HG03097 (cell line): ENCODE results near the gene WBP1.
"Not testable (repeated sequence)": the region's sequence is repeated elsewhere in the genome, so short reads cannot be mapped to it uniquely, and the experiment has no call there.

ENCODE experiments used
- ATAC-seq: cut with Tn5 transposase; IDR thresholded peaks from one replicate; pipeline ENCODE4 v1.9.1; 2021; ENCODE audit not compliant: unreplicated experiment, low FRiP score

Gene WBP1

DNA sequence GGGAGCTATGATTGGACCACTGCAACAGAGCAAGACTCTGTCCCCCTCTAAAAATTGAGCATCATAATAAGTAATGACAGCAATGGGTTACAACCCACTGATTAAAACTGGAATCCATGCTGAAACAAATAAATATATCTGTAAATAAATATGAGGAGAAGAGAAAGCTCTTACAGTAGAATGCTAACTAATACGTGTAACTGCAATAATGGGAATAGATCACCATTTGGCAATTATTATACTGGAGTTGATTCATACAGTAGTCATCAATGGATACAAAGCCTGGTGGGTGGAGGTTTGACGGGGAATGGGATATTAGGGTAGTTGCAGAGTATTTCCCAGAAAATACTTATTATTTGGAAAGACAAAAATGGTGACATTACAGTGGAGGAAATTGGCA lies 9.5 kb upstream of the WBP1 start:
- ATAC-seq: no peak

DNA sequence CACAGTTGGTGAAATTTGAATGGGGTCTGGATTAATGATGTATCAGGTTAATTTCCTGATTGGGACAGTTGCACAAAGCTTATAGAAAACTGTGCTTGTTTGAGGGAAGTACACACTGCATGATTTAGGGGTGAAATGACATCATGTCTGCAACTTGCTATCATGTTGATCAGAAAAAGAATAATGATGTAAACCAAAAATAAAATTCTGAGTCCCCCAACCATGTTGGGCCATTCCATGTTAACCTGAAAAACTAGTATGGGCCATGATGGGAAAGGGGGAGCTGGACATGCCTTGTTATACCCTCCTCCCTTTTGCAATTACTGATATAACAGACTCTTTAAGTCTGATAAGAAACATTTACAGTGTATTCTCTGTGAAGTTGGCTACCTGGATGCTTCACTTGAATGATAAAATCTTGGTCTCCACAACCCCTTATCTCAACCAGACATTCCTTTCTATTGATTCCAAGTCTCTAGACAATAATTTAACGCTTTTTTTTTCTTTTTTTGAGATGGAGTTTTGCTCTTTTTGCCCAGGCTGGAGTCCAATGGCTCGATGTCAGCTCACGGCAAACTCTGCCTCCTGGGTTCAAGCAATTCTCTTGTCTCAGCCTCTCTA lies 7.6 kb upstream of the WBP1 start:
- no peak for ATAC-seq

DNA sequence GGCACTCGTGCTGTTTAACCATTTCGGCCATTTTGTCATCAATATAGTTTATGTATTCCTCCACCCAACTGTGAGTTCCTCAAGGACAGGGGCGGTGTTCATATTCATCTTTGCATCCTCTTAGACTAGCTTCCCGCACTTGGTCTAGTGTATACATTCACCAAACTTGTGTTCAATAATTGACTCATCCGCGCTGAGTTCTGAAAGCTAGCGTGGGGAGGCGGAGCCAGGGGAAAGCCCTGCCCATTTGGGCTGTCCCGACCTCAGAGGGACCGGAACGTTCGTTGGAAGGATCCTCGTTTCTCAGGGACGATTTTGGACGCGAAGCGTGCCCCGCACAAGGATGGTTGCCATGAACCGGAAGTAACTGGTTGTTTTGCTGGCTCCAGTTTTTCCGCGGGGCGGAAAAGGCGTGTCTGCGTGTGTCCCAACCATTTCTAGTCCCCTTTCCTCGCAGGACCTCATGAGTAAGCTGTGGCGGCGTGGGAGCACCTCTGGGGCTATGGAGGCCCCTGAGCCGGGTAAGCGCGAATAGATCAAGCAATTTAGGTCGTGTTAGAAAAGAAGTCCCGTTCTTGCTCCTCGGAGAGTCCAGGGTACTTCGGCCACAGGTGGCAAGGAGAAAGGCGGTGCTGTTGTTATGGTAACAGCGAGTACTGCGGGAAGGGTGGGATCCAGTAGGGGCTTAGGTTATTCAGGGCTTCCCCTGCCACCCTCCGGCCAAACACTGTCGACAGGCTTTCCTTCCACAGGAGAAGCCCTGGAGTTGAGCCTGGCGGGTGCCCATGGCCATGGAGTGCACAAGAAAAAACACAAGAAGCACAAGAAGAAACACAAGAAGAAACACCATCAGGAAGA lies 3.4 kb upstream of the WBP1 start, which contains the start of gene INO80B:
INO80B (plus strand) TSS at position 434 of the 858 bp plus-strand sequence; CDS start at position 464, 30 bp downstream.
- peak; percentile 49 for ATAC-seq

DNA sequence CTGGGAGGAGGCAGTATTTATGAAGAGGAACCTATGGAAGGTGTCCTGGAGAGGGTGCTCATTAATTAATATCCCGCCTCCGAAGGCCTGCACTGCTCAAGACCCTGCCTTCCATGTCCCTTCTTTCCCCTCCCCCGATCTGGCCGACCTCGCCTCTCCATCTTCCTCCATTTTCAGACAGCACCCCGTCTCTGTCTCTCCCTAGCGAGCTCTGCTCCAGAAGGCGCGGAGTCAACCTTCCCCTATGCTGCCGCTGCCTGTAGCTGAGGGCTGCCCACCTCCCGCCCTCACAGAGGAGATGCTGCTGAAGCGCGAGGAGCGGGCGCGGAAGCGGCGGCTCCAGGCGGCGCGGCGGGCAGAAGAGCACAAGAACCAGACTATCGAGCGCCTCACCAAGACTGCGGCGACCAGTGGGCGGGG lies 1.1 kb upstream of the WBP1 start:
- ATAC-seq: no peak

DNA sequence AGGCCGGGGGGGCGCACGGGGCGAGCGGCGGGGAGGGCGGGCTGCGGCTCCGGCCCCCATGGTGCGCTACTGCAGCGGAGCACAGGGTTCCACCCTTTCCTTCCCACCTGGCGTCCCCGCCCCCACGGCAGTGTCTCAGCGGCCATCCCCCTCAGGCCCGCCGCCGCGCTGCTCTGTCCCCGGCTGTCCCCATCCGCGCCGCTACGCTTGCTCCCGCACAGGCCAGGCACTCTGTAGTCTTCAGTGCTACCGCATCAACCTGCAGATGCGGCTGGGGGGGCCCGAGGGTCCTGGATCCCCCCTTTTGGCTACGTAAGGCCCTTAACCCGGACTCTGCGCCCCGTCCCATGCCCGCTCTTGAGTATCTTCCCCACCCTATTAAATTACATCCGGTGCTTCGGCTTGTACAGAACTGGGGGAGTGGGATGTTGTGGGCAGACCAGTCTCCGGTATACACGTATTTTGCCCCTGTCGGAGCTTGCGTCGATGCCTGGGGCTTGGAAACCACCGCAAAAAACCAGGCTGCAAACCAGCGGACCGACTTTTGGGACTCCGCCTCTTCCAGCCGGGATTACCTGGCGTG lies 598 bp upstream of the WBP1 start:
- ATAC-seq: peak; percentile 25

DNA sequence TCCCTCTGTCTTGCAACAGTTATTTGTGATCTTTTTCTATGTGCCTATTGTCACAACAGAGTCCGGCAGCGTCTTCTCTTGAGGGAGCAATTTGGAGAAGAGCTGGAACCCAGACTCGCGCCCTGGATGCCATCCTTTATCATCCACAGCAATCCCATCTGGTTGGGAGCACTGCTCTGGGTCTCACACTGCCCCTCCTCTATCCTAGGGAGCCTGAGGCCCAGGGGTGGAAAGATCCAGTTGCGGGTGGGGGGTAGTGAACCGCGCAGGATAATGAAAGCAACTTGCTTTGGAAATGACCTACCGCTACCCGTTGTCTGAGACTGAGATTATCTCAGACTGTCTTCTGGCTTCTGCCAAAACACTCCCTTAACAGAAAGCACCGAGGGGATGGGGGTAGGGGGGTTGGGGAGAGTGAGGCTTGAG lies 713 bp downstream of the WBP1 start:
- ATAC-seq: no peak

DNA sequence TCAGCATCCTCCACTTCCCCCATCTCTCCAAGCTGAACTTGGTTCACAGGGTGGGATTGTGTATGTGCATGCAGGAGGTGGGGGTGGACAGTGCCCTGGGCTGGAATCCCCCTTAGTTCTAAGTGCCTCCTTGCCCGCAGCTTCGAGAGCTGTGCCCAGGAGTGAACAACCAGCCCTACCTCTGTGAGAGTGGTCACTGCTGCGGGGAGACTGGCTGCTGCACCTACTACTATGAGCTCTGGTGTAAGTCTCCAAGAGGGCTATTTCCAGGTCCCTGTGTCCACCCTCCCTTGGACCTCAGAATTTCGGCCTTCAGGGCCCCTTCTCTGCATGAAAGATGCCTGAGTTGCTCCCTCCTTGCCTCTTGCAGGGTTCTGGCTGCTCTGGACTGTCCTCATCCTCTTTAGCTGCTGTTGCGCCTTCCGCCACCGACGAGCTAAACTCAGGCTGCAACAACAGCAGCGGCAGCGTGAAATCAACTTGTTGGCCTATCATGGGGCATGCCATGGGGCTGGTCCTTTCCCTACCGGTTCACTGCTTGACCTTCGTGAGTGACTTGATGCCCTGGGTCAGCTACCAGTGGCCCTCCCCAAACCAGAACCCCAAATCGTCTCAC lies 1.4 kb downstream of the WBP1 start:
- not testable (repeated sequence) for ATAC-seq

DNA sequence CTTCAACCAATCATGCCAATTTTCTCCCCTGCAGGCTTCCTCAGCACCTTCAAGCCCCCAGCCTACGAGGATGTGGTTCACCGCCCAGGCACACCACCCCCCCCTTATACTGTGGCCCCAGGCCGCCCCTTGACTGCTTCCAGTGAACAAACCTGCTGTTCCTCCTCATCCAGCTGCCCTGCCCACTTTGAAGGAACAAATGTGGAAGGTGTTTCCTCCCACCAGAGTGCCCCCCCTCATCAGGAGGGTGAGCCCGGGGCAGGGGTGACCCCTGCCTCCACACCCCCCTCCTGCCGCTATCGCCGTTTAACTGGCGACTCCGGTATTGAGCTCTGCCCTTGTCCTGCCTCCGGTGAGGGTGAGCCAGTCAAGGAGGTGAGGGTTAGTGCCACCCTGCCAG lies 1.9 kb downstream of the WBP1 start:
- ATAC-seq: not testable (repeated sequence)

DNA sequence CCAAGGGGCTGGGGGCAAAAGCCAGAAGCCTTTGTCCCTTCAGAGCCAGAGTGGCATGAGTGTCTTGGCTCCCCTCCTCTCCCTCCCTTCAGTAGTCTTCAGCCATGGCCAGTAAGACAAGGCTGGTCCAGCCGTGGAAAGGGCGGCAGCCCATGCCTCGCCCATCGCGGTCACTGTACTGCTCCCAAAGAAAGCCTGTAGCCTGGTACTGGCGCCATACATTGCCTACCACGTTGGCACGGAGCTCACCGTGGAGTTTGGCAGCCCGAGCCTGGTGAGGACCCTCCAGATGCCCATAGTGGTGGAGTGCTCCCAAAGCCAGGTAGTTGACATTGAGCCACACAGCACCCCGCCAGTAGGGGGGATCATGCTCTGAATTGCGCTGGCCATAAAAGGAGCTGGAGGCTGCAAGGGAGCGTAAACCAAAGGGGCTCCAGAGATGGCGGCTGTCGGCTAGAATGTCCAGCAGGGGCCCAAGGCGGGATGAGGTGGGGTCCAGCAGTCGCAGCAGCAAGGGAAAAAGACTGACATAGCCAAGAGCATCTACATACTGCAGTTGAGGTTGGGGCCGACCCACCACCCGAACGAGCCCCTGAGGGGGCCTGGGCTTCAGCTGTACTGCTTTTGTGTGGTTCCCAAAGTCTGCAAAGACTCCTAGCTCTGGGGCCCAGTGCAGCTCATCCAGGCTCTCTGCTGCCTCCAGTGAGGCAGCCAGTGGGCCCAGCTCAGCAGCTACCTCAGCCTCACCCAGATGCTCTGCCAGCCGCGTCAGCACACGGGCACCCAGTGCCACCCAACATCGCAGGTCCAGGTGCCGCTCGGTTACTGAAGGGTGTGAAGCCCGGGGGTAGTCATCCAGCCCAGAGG lies 3.2 kb downstream of the WBP1 start:
- no peak for ATAC-seq

DNA sequence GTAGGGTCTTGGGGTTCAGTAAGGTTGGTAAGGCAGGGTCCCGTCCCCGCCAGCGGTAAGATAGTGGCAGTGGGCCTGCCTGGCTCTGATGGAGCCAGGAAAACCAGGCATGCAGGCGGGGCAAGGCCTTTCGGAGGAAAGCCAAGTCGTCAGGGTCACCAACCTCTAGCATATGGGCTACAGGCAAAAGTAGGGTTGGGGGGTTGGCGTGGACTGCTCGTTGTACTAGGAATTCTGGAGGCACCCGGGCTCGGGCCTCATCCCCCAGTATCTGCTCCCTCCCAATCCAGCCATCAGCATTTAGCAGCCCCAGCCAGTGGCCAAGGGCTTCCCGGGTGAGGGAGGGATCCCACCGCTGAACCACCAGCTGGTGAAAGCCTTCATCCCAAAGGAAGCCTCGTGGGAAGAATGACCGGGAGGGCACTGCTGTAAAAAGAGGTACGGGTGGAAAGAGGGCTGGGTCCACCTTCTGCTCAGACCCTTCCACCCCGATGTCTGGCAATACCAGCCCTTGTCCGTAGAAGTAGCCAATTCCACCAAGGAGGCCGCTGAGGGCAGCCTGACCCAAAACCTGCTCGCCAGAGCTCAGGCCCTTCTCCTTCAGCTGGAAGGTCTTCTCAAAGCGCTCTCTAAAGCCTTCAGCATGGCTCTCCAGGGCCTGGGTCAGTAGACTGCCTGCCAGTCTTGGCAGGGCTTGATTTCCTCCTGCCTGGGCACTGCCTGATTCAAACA lies 4.0 kb downstream of the WBP1 start:
- no peak for ATAC-seq

DNA sequence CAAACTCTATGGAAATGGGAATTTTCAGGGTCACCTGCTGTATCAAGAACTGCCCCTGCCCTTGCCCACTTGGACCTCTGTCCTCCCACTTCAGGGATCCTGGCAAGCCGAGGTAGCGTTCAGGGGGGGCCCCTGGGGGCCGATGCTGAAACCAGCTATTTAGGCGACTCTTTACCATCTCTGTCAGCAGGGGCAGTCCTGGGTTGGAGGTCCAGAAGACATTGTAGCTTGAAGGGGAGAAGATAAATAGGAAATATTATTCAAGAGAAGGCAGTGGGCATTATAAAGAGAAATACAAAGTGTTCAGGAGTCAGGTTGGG lies 4.5 kb downstream of the WBP1 start:
- no peak for ATAC-seq

DNA sequence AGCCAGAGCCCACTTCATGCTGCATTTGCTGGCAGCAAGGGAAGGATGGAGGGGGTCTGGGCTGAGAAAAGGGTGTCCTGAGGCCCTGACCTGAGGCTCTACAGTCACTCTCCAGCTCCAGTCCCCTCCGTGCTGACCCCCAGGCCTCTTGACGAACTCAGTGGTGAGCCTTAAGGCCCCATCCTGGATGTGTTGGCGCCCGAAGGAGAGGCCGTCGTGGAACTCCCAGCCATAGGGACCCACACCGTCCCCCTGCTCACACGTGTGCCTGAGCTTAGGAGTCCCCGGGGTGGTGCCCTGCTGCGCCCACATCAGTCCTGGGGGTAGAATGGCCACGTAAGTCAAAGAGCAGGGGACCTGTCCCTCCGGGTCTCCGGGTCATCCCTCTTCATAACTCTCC lies 6.2 kb downstream of the WBP1 start:
- ATAC-seq: no peak

DNA sequence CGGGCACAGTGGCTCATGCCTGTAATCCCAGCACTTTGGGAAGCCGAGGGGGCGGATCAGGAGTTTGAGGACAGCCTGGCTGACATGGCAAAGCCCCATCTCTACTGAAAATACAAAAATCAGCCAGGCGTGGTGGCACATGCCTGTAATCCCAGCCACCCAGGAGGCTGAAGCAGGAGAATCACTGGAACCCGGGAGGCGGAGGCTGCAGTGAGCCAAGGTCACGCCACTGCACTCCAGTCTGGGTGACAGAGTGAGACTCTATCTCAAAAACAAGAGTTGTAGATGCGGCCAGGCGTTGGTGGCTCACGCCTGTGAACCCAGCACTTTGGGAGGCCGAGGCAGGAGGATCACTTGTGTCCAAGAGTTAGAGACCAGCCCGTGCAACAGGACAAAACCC lies 12.5 kb downstream of the WBP1 start:
- ATAC-seq: not testable (repeated sequence)

DNA sequence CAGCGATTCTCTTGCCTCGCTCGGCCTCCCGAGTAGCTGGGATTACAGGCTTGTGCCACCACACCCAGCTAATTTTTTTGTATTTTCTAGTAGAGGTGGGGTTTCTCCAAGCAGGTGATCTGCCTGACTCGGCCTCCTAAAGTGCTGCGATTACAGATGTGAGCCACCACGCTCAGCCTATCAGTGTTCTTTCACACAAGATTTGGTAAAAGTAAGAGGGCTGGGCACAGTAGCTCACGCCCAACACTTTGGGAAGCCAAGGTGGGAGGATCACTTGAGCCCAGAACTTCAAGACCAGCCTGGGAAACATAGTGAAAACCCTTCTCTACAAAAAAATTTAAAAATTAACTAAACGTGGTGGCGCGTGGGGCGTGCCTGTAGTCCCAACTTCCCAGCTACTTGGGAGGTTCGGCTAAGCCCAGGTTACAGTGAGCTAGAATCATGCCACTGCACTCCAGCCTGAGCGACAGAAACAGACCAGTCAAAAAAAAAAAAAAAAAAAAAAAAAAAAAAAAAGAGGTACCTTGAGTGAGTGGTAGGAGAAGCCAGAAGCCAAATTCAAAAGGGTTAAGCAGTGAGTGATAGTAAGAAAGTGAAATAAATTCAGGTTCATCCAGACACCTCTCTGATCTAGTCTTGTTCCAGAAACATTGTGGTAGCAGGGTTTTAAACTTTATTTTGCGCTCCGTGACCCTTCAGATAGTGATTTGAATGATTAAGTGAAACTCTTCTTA lies 13.3 kb downstream of the WBP1 start:
- ATAC-seq: no peak

DNA sequence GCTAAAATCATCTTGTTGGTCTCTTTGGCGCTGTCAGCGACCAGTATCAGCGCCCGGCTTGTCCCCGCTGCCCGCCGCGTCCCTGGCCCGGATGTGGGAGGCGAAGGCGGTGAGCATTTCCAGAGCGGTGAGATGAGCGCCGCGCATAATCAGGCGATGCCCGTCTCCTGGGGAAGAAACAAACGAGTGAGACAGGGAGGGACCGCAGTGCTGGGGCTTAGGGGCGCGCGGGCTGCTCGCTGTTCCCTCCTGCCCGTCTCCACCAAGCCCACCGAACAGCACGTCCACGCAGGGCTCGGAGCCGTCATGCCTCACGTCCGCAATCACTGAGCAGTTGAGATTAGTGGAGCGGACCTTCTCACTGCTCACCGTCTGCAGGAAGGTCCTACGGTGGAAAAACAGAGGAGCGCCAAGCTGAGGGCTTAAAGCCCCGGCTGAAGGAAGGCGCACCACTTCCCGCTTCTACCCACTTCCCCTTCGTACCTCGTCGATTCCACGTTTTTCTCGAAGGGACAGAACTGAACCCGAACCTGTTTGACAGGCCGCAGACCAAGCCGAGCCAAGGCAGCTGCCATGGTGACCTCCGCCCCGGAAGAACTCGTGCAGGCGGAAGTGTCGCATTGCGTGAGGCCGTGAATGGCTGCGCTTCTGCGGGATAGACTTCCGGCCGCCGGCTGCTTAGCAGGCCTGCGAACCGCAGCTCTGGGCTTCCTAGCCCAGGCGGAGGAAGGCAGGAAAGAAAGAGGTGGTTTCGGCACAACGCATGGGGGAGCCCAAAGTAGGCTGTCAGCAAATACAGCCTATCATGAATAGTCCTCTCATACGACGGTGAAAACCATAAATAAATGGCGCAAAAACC lies 14.1 kb downstream of the WBP1 start, which contains the start of gene MRPL53:
MRPL53 (minus strand) TSS at position 595 of the 859 bp plus-strand sequence; CDS start at position 575, 20 bp downstream.
- ATAC-seq: peak; percentile 73

DNA sequence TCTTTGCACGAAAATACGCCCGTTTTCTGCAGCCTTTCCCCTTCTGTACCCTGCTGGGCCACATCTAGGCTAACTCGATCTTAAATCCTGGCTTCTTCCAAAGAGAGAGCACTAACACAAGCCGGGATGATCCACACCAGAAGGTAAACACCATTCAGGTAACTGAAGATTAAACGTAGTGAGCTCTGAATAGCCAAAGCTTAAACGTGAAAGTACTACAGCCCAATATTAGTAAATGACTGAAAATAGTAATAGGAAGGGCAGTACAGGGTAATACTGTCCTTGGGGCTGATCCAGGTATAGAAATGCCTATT lies 14.7 kb downstream of the WBP1 start:
- peak; percentile 8 for ATAC-seq

DNA sequence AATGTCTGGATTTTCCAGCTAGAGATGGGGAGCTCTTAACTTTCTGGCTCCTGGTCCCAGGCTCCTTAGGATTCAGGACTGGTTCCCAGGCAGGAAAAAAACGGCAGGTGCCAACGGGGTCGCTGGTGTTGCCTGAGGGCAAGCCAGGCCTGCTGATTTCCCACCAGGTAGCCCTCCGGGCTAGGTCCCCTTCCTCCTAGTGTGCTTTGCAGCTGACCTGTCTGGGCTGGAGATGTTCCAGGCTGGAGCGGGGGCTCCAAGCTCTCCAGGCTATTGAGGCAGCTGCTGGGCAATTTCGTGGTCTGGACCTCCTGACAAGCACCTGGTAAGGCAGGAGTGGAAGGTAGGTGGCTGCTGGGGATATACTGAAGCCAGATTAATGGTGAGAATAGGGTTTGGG lies 16.2 kb downstream of the WBP1 start:
- ATAC-seq: no peak

DNA sequence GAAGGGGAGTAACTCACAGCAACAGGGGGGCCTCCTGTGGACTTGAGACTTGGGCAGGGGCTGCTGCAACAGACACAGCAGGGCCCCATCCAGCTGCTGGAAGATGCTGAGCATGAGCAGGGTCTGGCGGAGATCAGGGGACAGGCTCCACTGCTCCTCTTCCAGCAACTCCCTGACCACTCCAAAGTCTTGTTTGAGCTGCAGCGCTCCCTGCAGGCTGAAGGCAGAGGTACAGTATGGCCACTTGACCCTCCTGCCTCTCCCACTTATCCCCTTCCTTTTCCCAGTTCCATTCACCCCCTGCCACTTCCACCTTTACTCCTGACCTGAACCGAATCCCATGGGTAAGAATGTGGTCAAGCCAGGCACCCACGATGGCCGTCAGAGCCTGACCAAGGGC lies 16.7 kb downstream of the WBP1 start:
- no peak for ATAC-seq
